ENCODE data around the gene LRRC4C.

DNA sequence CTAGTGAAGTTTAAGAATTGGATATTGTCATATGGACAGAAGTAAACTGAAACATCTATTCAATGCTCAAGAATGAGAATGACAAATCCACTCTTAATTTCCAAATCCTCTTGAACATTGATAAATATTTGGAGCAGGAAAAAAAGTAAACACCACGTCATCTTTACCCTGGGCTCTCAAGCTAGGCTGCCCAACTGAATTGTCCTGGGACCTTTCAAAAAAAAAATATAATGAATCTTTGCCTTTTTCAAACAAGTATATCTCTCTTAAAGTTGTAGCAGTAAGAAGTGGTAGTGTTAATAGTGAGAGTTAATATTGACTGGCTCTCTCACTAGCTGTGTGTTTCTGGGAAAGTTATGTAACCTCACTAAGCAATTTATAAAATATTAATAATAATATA lies 374.3 kb downstream of the LRRC4C start:
- TF ChIP-seq, protein P1, sequence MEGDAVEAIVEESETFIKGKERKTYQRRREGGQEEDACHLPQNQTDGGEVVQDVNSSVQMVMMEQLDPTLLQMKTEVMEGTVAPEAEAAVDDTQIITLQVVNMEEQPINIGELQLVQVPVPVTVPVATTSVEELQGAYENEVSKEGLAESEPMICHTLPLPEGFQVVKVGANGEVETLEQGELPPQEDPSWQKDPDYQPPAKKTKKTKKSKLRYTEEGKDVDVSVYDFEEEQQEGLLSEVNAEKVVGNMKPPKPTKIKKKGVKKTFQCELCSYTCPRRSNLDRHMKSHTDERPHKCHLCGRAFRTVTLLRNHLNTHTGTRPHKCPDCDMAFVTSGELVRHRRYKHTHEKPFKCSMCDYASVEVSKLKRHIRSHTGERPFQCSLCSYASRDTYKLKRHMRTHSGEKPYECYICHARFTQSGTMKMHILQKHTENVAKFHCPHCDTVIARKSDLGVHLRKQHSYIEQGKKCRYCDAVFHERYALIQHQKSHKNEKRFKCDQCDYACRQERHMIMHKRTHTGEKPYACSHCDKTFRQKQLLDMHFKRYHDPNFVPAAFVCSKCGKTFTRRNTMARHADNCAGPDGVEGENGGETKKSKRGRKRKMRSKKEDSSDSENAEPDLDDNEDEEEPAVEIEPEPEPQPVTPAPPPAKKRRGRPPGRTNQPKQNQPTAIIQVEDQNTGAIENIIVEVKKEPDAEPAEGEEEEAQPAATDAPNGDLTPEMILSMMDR (conservative IDR thresholded peaks at IDR 0.05 in 1 of 2, IDR thresholded peaks at IDR 0.05 in 1 of 2; ENCODE audit: extremely low read depth in 1 of 2, insufficient read depth in 1 of 2, low read depth in 1 of 2, low read length in 2 of 2), result no peak
- no peak for TF ChIP-seq EZH2 (IDR thresholded peaks at IDR 0.05; ENCODE audit: borderline replicate concordance, low read length)
